Retina (tissue), 1 donor: Measurements from ENCODE around the gene PGGHG.
"Not testable (repeated sequence)": the region's sequence is repeated elsewhere in the genome, so short reads cannot be mapped to it uniquely, and the experiment has no call there.

Experiments used
- DNase-seq: peaks from one replicate; pipeline ENCODE4 v3.0.0-alpha.2; 2016

PGGHG gene

DNA sequence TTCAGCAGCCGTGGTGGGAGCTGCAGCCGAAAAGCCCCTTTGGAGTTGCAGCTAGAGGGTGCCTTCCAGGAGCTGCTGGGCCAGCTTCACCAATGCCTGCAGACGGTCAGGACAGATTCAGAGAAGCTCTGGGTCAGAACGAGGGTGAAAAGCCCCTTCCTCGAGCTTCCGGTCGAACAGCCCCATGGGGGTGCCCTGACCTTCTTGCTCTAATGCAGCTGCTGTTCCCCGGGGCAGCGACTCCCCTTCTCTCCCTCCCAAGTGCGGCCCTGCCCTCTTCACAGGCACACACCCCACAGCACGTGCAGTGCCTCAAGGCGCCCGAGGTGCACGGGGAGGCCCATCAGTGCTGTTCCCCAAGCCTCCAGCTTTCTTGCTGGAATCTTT is 41.4 kb downstream of the PGGHG start:
- no peak for DNase-seq

DNA sequence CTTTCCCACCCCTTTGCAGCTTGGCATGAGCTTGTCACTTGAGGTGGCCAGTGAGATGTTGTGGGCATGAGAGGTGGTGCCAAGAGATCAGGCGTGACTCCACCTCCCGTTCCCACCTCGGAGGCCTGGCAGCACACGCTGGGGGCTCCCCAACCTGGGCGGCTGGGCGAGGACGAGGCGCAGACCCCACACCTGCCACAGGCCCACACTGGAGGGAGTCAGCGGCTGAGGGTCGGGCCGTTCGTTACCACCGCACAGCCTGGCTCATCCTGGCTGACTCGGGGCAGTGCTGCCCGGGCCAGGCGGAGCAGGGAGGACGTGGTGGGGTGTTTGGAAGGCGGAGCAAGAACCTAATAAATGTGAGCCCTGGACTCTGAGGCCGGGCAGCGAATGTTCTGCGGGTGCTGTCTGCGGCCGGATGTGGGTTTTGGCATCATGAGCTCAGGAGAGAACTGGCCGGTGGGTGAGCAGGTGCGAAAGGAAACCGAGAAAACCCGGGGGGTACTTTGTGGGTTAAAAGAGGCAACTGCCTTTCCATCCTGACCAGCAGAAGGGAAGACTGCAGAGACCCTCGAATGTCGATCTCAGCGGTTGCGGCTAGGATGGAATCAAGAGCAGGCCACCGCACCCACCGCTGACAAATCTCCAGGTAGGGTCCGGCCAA is 41.9 kb downstream of the PGGHG start:
- DNase-seq, result no peak

DNA sequence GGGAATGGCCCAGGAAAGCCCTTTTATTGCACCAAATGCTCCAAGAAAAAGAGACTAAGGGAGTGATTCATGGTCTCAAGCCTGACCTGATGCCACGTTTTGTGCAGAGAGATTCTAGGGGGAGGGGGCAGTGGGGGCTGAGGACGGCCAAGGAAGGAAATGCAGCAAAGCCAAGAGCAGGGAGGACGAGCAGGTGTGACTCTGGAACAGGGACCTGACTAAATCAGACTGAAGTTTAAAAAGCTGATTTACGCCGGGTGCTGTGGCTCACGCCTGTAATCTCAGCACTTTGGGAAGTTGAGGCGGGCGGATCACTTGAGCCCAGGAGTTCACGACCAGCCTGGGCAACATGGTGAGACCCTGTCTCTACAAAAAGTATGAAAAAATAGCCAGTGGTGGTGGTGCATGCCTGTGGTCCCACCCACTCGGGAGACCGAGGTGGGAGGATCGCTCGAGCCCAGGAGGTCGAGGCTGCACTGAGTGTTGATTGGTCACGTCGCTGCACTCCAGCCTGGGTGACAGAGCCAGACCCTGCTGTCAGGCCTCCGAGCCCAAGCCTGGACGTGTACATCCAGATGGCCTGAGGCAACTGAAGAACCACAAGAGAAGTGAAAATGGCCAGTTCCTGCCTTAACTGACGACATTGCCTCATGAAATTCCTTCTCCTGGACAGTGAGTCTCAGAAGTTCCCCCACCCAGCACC is 42.6 kb downstream of the PGGHG start:
- no peak for DNase-seq

DNA sequence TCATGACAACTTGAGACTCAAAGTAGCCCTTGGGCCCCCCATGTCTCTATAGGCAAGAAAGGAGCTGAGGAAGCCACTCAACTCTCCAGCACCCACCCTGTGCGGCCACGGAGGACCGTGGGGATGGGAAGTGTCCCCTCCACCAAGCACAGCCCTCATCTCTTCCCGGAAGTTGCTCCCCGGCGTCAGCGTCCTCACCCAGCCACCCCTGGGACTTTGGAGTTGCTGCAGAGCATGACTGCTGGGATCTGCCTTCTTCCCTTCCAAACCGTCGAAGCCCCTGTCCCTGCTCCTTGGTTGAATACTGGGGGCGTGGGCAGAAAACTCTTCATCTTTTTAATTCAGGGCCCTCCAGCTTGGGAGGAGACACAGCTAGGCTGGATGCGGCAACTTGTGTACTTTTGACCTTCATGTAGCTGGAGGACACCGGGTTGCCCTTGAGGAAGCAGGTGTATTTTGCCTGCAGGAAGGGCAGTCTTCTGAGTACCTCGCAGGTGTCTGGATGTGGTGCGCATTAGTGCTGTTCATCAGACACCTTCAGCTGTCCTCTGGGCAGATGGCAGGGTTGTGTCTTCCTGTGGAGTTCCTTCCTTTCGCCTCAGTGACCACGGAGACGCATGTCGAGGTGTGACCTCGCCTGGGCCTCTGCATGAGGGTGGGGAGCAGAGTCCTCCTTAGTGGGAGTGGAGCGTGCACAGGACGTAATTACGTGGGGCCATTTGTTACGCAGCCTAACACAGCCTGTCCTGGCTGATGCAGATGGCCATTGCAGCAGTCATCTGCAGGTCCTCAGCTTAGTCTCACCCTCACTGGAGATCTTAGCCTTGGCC is 43.9 kb downstream of the PGGHG start:
- no peak for DNase-seq

DNA sequence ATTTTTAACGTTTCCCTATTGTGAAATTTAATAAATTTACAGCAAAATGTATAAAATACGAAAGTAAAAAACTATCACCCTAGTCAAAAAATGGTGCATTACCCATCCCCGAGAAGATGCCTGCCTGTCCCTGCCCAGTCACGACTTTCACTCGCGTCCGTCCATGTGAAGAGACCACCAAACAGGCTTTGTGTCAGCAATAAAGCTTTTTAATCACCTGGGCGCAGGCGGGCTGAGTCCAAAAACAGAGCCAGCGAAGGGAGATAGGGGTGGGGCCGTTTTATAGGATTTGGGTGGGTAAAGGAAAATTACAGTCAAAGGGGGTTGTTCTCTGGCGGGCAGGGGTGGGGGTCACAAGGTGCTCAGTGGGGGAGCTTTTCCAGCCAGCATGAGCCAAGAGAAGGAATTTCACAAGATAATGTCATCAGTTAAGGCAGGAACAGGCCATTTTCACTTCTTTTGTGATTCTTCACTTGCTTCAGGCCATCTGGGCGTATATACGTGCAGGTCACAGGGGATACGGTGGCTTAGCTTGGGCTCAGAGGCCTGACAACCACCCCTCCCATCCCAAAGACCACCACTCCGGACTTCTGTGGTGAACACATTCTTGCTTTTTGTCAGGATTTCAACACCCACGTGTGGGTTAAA is 44.8 kb downstream of the PGGHG start:
- DNase-seq, result not testable (repeated sequence)

DNA sequence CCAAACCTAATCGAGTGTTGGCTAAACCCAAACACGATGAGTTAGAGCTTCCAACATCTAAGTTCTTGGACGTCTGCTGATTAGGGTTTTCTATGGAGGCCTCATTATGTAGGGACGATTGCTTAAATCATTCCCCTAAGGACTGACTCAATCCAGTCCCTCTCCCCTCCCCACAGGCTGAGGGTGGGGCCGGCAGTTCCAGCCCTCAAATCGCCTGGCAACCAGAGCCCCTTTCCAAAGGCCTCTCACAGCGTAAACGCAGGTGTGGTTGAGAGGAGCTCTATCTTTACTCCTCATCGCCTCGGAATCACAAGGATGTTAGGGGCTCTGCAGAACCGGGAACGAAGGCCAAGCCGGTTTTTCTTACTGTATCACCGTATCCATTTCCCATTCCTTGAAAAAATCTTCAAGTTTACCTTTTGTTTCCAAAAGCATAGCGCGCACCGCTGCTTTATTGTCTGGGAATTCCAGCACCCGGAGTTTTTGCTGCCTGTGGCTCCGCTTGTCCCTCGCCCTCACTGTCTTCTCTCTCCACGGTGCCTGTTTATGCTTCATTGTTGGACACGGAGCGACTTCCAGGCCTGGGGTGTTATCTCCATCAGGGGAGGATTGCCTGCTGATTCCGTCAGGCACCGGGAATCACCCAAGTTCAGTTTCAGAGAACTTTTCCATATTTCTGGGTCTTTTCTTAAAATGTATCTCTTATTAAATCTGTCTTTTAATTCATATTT is 45.5 kb downstream of the PGGHG start:
- DNase-seq, result peak; percentile 68

DNA sequence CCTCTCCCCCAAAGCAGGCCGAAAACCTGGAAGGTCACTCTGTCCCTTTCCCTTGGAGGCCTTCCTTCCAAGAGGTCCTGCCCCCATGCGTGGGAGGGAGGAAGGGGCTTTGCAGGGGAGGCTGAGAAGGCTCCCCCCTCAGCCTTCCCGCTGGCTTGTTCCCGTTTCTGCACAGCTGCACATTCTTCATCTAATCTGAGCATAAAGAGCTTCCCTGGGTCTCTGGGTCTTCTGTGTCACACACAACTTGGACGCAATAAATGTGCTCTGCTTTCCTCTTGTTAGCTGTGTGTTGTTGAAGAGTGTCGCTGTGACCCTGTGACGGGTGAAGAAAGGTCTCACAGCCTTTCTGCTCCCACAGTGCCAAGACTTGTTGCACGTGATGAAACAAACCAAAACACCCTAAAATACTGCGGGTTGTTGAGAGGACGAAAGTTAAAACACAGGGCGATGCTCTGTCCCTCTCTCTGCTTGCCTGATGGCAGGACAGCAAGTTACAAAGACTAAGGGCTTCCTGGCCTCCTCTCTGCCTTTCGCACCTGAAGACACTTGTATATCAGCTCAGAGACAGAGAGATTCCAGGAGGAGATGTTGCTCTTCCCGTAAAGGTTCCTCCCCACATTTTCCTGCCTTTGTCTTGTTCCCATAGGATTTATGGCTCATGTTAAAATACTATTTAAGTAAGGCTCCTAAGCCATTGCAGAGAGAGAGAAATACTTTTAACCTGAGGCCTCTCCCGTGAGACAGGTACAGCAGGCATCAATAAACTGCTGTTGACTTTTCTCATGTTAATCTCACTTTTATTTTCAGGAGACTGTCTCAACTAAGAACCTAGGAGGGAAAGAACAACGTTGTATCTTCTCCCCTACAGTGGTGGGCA is 47.1 kb downstream of the PGGHG start:
- peak; percentile 85 for DNase-seq

DNA sequence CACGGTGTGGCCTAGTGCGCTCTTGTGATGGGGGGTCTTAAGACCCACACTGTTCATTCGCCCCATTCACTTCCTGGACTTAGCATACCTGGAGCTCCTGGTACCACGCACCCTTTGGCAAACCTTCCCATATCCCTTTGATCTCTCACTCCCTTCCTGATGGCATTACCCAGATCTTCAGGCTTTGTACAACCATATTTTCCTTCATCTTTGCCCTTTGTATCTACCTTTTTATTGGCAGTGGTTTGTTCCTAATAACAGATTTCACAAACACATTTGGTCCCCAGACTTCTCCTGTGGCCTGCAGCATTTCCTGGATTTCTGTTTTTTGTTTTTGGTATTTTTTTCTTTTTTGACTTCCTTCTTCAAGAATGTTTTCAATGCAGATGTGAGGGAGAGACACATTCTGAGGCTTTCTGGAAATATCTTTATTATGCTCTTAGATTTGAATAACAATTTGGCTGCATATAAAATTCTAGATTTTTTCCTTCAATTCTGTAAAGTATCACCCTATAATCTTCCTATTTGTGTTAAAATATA is 47.8 kb downstream of the PGGHG start:
- no peak for DNase-seq

DNA sequence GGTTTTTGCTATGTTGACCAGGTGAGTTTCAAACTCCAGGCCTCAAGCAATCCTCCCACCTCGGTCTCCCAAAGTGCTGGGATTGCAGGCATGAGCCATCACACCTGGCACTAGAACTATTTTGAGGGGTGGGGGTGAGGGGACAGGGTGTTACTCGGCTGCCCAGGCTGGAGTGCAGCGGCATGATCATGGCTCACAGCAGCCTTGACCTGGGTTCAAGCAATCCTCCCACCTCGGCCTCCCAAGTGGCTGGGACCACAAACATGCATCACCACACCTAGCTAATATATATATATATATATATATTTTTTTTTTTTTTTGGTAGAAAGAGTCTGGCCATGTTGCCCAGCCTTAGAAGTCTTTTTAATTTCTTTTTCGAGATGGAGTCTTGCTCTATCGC is 48.8 kb downstream of the PGGHG start:
- no peak for DNase-seq

DNA sequence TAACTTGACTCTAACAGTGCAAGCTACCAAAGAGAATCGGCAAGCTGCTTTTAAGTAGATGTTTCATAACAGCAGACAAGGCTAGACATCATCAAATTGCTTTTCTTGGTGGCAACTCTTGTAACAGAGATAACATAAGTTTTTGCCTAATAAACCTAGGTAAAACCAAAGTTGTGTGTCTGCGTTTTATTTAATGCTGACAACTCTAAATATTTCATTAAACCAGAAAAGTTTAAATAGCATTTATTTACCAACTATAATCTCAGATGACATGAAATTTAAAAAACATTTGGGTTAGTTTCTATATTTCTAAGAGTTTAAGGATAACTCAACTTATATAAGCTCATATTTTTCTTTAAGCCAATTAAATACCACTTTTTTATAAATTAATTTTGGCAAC is 51.0 kb downstream of the PGGHG start:
- no peak for DNase-seq

DNA sequence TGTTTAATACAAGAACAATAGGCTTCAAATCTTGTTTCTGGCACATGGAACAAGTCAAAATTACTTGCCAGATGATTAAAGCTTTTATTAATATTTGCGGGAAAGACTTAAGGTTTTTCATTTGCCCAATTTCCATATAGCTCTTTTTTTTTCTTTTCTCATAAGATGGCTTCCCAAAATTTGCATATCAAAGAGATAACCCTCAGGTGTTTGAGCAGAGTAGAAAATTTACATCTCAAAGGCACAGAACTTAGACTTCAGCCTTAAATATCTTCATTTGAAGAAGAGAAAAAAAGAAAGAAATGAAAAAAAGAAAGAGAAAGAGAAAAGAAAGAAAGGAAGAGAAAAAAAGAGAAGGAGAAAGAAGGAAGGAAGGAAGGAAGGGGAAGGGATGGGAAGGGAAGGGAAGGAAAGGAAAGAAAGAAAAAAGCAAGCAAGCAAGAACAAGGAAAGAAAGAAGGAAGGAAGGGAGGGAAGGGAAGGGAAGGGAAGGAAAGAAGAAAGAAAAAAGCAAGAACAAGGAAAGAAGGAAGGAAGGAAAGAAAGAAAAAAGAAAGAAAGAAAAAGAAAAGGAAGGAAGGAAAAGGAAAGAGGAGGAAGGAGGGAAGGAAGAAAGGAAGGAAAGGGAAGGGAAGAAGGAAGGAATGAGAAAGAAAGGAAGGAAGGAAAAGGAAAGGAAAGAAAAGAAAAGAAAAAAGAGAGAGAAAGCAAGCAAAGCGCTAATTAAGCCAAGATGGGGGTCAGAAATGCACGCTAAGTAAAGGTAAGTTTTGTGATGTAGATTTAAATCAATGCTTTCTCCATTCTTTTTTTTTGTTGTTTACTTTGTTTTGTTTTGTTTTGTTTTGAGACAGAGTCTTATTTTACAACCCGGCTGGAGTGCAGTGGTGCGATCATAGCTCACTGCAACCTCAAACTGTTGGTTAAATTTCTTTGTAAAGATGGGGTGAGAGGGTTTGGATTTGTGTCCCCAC is 51.9 kb downstream of the PGGHG start:
- DNase-seq, result no peak

DNA sequence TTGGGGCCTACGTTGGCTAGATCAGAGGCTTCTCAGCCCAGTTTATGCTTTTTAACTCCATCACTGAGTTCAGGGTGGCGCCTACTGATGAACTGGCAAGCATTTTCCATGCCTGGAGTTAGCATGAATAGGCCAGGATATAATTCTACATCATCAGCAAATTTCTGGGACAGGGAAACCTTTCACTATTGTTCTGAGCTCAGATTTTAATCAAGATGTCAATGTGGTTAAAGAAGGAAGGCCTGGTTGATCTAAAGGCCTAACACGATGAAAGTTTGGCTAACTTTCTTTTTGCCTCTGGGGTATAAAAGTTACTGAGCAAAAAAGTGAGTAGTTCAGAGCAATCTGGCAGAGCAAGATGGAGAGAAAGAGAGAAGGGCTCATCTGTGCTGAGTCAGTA is 53.4 kb downstream of the PGGHG start:
- no peak for DNase-seq

DNA sequence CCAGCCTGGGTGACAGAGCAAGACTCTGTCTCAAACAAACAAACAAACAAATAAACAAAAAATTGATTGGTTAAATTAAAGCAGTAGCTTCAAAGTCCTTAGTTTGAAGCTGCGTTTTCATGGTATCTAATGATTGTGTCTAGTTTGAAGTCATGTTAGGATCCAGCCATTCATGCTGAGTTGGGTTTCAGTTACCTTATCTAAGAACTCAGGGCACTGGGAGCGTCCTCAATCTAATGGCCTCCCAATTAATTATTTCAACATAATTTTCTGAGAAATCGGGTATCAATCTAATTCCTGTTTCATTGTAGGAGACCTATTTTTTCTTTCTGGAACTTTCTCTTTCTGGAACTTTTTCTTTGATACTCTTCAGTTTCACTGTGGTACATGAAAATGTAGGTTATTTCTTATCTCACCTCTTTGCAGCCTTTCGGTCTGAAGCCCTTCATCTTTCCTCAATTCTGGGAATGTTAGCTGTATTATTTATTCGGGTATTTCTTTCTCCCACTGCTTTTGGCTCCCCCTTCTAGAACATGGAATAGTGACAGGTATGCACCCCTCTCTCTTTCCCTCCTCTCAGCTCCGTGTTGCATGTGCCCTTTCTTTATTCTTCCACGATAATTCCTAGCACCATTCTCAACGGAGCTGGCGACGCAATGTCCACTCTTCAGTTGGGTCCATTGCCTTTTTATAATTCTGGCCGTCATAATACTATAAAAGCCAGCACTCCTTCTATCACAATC is 56.1 kb downstream of the PGGHG start:
- no peak for DNase-seq
